Measurements from ENCODE around the gene KCNMA1.
A peak's percentile ranks its signal among the peaks of the same experiment; 100 is the strongest.

KCNMA1 gene

DNA sequence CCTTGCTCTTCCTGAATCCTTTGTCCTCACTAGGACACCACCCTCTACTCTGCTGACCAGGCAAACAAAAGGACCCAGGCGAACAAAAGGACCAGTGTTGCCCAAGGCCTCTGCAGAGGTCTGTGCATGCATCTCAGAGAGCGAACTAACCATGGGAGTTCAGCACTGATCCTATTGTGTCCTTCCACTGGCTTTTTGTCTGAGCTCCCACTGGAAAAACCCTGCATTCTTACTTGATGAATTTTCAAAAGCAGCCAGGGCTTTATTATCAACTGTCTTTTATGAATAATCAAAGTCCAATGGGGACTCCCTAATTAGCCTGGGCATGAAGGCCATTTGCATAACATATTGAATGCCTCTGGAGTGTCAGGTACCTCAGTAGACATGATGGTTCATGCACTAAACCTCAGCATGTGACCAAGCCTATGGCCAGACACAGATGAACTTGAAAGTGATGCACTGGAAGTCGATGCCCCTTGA, 140.6 kb downstream of the KCNMA1 start:
- no peaks in the 10 kb centered on the region for H3K9me3 ChIP-seq (ENCODE audit: control insufficient read depth, low read length)
- no peaks in the 10 kb centered on the region for H3K27me3 ChIP-seq (ENCODE audit: control insufficient read depth in 1 of 2, insufficient read depth in 1 of 2, low read length in 2 of 2)
- no peak overlapping the region for H3K18ac ChIP-seq (ENCODE audit: low read depth in 1 of 2, low read length in 2 of 2)
- H4K8ac ChIP-seq (ENCODE audit: low read length), result peak overlapping the region; percentile 19
- no peak overlapping the region for H2BK120ac ChIP-seq (ENCODE audit: low read depth, low read length)
- no peak for DNase-seq
- H3K9ac ChIP-seq (ENCODE audit: low read length), result no peak overlapping the region
- no peak overlapping the region for H3K23ac ChIP-seq (ENCODE audit: low read length in 2 of 2)
- H3K14ac ChIP-seq (ENCODE audit: low read length in 2 of 2), result no peak overlapping the region
- H2BK15ac ChIP-seq (ENCODE audit: low read depth, poor library complexity, severe bottlenecking), result no peak overlapping the region
- H3K36me3 ChIP-seq (ENCODE audit: control insufficient read depth in 1 of 2, insufficient read depth in 2 of 2, low read depth in 1 of 2, low read length in 2 of 2), result peaks cover 0 to 3% of the 10 kb centered on the region in 2 experiments
- peaks cover 11% of the 10 kb centered on the region for H3K79me1 ChIP-seq (replicated peaks; ENCODE audit: low read length, poor library complexity, severe bottlenecking)
- H2AK5ac ChIP-seq (ENCODE audit: low read length, severe bottlenecking), result no peak overlapping the region
- no peak overlapping the region for H2BK5ac ChIP-seq (ENCODE audit: low read depth, low read length, poor library complexity, severe bottlenecking)
- H3K4me3 ChIP-seq (ENCODE audit: insufficient read depth in 1 of 2, low read depth in 1 of 2, low read length in 2 of 2), result no peak overlapping the region
- 96% methylated on average over 3 of the region's 3 CpGs for WGBS
- H2AFZ ChIP-seq (ENCODE audit: low read depth, low read length), result no peak overlapping the region
- no peak overlapping the region for H3K4me2 ChIP-seq (ENCODE audit: low read length, poor library complexity, severe bottlenecking)
- no peak overlapping the region for H3K27ac ChIP-seq (ENCODE audit: low read length, poor library complexity, severe bottlenecking)
- H3K4me1 ChIP-seq (ENCODE audit: control insufficient read depth, insufficient read depth, low read depth, low read length), result peaks cover 22% of the 10 kb centered on the region
- no peak overlapping the region for H3K4ac ChIP-seq (ENCODE audit: low read depth in 1 of 2, low read length in 2 of 2)
- peak overlapping the region; percentile 18 for H4K91ac ChIP-seq (ENCODE audit: low read length)
- peak overlapping the region in 1 of 2 experiments; percentile 15 for H2BK12ac ChIP-seq (ENCODE audit: low read length in 2 of 2)

DNA sequence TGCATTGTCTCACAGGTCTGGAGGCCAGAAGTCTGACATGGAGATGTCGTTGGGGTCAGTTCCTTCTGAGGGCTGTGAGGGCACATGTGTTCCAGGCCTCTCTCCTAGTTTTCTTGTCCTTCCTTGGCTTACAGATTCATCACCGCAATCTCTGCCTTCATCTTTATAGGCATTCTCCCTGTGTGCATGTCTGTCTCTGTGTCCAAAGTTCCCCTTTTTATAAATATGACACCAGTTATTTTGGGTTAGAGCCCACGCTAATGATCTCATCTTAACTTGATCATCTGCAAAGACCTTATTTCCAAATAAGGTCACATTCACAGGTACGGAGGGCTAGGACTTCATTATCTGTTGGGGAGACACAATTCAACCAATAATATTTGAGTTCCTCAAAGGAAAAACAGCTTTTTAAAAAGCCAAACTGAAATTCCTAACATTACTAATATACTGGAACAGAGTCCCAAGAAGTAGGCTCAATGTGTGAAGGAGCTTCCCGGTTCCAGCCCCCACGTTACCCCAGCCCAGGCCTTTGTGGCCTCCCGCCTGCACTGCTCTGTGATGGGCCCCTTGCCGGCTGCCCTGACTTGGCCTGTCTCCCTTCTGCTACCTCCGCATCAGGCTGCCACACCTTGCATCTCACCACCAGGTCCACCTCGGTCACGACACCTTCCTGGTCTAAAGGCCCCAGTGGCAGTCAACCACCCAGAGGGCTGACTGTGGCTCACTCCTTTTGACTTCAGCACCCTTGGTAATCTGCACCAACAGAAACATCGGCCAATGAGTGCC, 142.7 kb downstream of the KCNMA1 start:
- Histone ChIP-seq H3K14ac (ENCODE audit: low read length in 2 of 2) (no peak overlapping the region), H4K91ac (ENCODE audit: low read length) (no peak overlapping the region), H2BK120ac (ENCODE audit: low read depth, low read length) (no peak overlapping the region), H2AFZ (ENCODE audit: low read depth, low read length) (no peak overlapping the region), H3K4me2 (ENCODE audit: low read length, poor library complexity, severe bottlenecking) (no peak overlapping the region), H3K4me1 (ENCODE audit: control insufficient read depth, insufficient read depth, low read depth, low read length) (peaks cover 16% of the 10 kb centered on the region), H3K27me3 (ENCODE audit: control insufficient read depth in 1 of 2, insufficient read depth in 1 of 2, low read length in 2 of 2) (no peaks in the 10 kb centered on the region), H3K23ac (ENCODE audit: low read length in 2 of 2) (no peak overlapping the region), H3K9ac (ENCODE audit: low read length) (no peak overlapping the region), H4K8ac (ENCODE audit: low read length) (no peak overlapping the region), H3K27ac (ENCODE audit: low read length, poor library complexity, severe bottlenecking) (no peak overlapping the region), H2BK15ac (ENCODE audit: low read depth, poor library complexity, severe bottlenecking) (peak overlapping the region; percentile 49), H3K36me3 (ENCODE audit: control insufficient read depth in 1 of 2, insufficient read depth in 2 of 2, low read depth in 1 of 2, low read length in 2 of 2) (peaks cover 0 to 3% of the 10 kb centered on the region in 2 experiments), H3K9me3 (ENCODE audit: control insufficient read depth, low read length) (no peaks in the 10 kb centered on the region), H3K18ac (ENCODE audit: low read depth in 1 of 2, low read length in 2 of 2) (no peak overlapping the region), H2BK12ac (ENCODE audit: low read length in 2 of 2) (no peak overlapping the region), H3K4me3 (ENCODE audit: insufficient read depth in 1 of 2, low read depth in 1 of 2, low read length in 2 of 2) (no peak overlapping the region), H2BK5ac (ENCODE audit: low read depth, low read length, poor library complexity, severe bottlenecking) (no peak overlapping the region), H3K4ac (ENCODE audit: low read depth in 1 of 2, low read length in 2 of 2) (no peak overlapping the region), H2AK5ac (ENCODE audit: low read length, severe bottlenecking) (no peak overlapping the region), H3K79me1 (replicated peaks; ENCODE audit: low read length, poor library complexity, severe bottlenecking) (peaks cover 13% of the 10 kb centered on the region)
- DNase-seq, result no peak
- whole genome bisulfite sequencing, result 95% methylated on average over 12 of the region's 12 CpGs

DNA sequence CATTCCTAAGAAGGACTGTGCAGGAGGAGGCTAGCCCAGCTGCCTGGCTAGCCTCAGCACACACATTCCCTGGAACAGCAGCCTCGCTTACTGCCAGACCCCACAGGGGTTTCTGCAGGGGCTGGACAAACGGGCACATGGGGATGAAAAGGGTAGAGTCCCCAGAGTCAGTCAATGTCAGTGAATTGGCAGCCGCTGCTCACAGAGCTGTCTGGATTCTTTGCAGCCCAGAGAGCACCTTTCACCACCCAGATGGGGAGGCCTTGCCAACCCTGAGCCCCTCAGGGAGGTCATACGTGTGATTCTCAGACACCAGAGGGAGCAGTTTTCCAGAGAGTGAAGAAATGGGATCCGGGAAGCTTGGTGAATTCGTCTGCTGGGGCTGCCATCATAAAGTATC, 143.3 kb downstream of the KCNMA1 start:
- no peak overlapping the region for H4K8ac ChIP-seq (ENCODE audit: low read length)
- H3K23ac ChIP-seq (ENCODE audit: low read length in 2 of 2), result no peak overlapping the region
- H4K91ac ChIP-seq (ENCODE audit: low read length), result no peak overlapping the region
- no peak overlapping the region for H3K4ac ChIP-seq (ENCODE audit: low read depth in 1 of 2, low read length in 2 of 2)
- peaks cover 0 to 3% of the 10 kb centered on the region in 2 experiments for H3K36me3 ChIP-seq (ENCODE audit: control insufficient read depth in 1 of 2, insufficient read depth in 2 of 2, low read depth in 1 of 2, low read length in 2 of 2)
- no peak overlapping the region for H2AFZ ChIP-seq (ENCODE audit: low read depth, low read length)
- no peak overlapping the region for H3K18ac ChIP-seq (ENCODE audit: low read depth in 1 of 2, low read length in 2 of 2)
- no peak overlapping the region for H2AK5ac ChIP-seq (ENCODE audit: low read length, severe bottlenecking)
- 64% methylated on average over 6 of the region's 6 CpGs for WGBS
- no peaks in the 10 kb centered on the region for H3K9me3 ChIP-seq (ENCODE audit: control insufficient read depth, low read length)
- no peak overlapping the region for H2BK5ac ChIP-seq (ENCODE audit: low read depth, low read length, poor library complexity, severe bottlenecking)
- no peak overlapping the region for H2BK15ac ChIP-seq (ENCODE audit: low read depth, poor library complexity, severe bottlenecking)
- no peak overlapping the region for H3K9ac ChIP-seq (ENCODE audit: low read length)
- no peaks in the 10 kb centered on the region for H3K27me3 ChIP-seq (ENCODE audit: control insufficient read depth in 1 of 2, insufficient read depth in 1 of 2, low read length in 2 of 2)
- peaks cover 13% of the 10 kb centered on the region for H3K79me1 ChIP-seq (replicated peaks; ENCODE audit: low read length, poor library complexity, severe bottlenecking)
- no peak overlapping the region for H3K4me3 ChIP-seq (ENCODE audit: insufficient read depth in 1 of 2, low read depth in 1 of 2, low read length in 2 of 2)
- H2BK120ac ChIP-seq (ENCODE audit: low read depth, low read length), result no peak overlapping the region
- H3K4me2 ChIP-seq (ENCODE audit: low read length, poor library complexity, severe bottlenecking), result no peak overlapping the region
- DNase-seq, result peak; percentile 53
- H3K14ac ChIP-seq (ENCODE audit: low read length in 2 of 2), result no peak overlapping the region
- H2BK12ac ChIP-seq (ENCODE audit: low read length in 2 of 2), result no peak overlapping the region
- peaks cover 16% of the 10 kb centered on the region for H3K4me1 ChIP-seq (ENCODE audit: control insufficient read depth, insufficient read depth, low read depth, low read length)
- H3K27ac ChIP-seq (ENCODE audit: low read length, poor library complexity, severe bottlenecking), result no peak overlapping the region

GRCh38 chr10:77493851-77494261, 143.8 kb downstream of the KCNMA1 start:
- Histone ChIP-seq H2BK5ac (ENCODE audit: low read depth, low read length, poor library complexity, severe bottlenecking) (no peak overlapping the region), H3K9ac (ENCODE audit: low read length) (no peak overlapping the region), H3K79me1 (replicated peaks; ENCODE audit: low read length, poor library complexity, severe bottlenecking) (peaks cover 12% of the 10 kb centered on the region), H3K9me3 (ENCODE audit: control insufficient read depth, low read length) (no peaks in the 10 kb centered on the region), H2BK15ac (ENCODE audit: low read depth, poor library complexity, severe bottlenecking) (no peak overlapping the region), H2AK5ac (ENCODE audit: low read length, severe bottlenecking) (no peak overlapping the region), H3K4me1 (ENCODE audit: control insufficient read depth, insufficient read depth, low read depth, low read length) (peaks cover 16% of the 10 kb centered on the region), H3K4me3 (ENCODE audit: insufficient read depth in 1 of 2, low read depth in 1 of 2, low read length in 2 of 2) (no peak overlapping the region), H3K4ac (ENCODE audit: low read depth in 1 of 2, low read length in 2 of 2) (no peak overlapping the region), H3K4me2 (ENCODE audit: low read length, poor library complexity, severe bottlenecking) (no peak overlapping the region), H3K18ac (ENCODE audit: low read depth in 1 of 2, low read length in 2 of 2) (no peak overlapping the region), H3K14ac (ENCODE audit: low read length in 2 of 2) (no peak overlapping the region), H2BK12ac (ENCODE audit: low read length in 2 of 2) (no peak overlapping the region), H3K27me3 (ENCODE audit: control insufficient read depth in 1 of 2, insufficient read depth in 1 of 2, low read length in 2 of 2) (no peaks in the 10 kb centered on the region), H2AFZ (ENCODE audit: low read depth, low read length) (no peak overlapping the region), H3K23ac (ENCODE audit: low read length in 2 of 2) (no peak overlapping the region), H3K36me3 (ENCODE audit: control insufficient read depth in 1 of 2, insufficient read depth in 2 of 2, low read depth in 1 of 2, low read length in 2 of 2) (peaks cover 0 to 3% of the 10 kb centered on the region in 2 experiments), H2BK120ac (ENCODE audit: low read depth, low read length) (no peak overlapping the region), H4K91ac (ENCODE audit: low read length) (no peak overlapping the region), H4K8ac (ENCODE audit: low read length) (no peak overlapping the region), H3K27ac (ENCODE audit: low read length, poor library complexity, severe bottlenecking) (no peak overlapping the region)
- WGBS, result 87% methylated on average over 8 of the region's 8 CpGs
- DNase-seq, result no peak

Data from mesenchymal stem cell (in vitro differentiated cells and primary cell).